Measurements from ENCODE around the gene PSMB10. TPM values are rescaled to one million over a fixed set of nuclear protein-coding genes. Genes with fewer than 3 reads are reported as not detected.

PSMB10 gene
- total RNA-seq, 1 donor from 2014 or later: 35.8 TPM

DNA sequence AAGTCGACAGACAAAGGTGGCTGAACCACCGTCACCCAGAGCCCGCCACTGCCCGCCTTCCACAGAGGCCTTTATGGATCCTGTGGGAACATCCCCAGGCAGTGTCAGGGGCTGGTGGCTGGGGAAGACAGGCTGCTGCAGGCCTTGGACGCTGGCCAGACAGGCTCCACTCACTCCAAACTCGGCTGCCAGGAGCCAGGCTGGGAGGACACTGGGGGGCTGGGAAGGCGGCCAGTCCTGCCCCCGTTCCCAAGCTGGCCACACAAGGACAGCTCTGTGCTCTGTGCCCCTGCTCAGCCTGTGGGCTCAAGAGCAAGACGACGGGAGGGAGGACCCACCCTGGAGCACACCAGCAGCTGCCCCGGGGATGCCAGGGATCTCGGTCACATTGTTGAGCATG lies 14.8 kb upstream of the PSMB10 start:
- Mint-ChIP-seq H3K27me3 (ENCODE audit: low read depth, unreplicated experiment) (no peaks in the 10 kb centered on the region), H3K4me1 (ENCODE audit: low read depth, unreplicated experiment) (no peaks in the 10 kb centered on the region), H3K36me3 (ENCODE audit: low read depth, unreplicated experiment) (peaks cover 15% of the 10 kb centered on the region), H3K27ac (ENCODE audit: unreplicated experiment) (no peak overlapping the region), H3K9me3 (ENCODE audit: unreplicated experiment) (no peaks in the 10 kb centered on the region), H3K4me3 (ENCODE audit: unreplicated experiment) (no peak overlapping the region)
- TF ChIP-seq EZH2 (IDR thresholded peaks at IDR 0.05; ENCODE audit: insufficient read depth, low read length): no peak
- TF ChIP-seq, protein P1, sequence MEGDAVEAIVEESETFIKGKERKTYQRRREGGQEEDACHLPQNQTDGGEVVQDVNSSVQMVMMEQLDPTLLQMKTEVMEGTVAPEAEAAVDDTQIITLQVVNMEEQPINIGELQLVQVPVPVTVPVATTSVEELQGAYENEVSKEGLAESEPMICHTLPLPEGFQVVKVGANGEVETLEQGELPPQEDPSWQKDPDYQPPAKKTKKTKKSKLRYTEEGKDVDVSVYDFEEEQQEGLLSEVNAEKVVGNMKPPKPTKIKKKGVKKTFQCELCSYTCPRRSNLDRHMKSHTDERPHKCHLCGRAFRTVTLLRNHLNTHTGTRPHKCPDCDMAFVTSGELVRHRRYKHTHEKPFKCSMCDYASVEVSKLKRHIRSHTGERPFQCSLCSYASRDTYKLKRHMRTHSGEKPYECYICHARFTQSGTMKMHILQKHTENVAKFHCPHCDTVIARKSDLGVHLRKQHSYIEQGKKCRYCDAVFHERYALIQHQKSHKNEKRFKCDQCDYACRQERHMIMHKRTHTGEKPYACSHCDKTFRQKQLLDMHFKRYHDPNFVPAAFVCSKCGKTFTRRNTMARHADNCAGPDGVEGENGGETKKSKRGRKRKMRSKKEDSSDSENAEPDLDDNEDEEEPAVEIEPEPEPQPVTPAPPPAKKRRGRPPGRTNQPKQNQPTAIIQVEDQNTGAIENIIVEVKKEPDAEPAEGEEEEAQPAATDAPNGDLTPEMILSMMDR (IDR thresholded peaks at IDR 0.05; ENCODE audit: insufficient read depth, low read depth, low read length): no peak
- DNase-seq (ENCODE audit: low read depth): no peak
- H3K79me2 ChIP-seq (ENCODE audit: insufficient read depth, low read length): peaks cover 7% of the 10 kb centered on the region
- H3K36me3 ChIP-seq (ENCODE audit: insufficient read depth, low read length): peaks cover 37% of the 10 kb centered on the region
- no peak overlapping the region for H3K9ac ChIP-seq (ENCODE audit: low read length)
- no peak overlapping the region for H3K4me3 ChIP-seq (ENCODE audit: insufficient read depth, low read depth, low read length)
- no peak overlapping the region for H3K27ac ChIP-seq (ENCODE audit: low read depth, low read length)
- H3K4me2 ChIP-seq (ENCODE audit: low read length): no peak overlapping the region
- no peak for FAIRE-seq
- no peaks in the 10 kb centered on the region for H3K9me3 ChIP-seq (ENCODE audit: insufficient read depth, low read depth, low read length)
- no peak overlapping the region for H2AFZ ChIP-seq (ENCODE audit: low read depth, low read length)
- no peaks in the 10 kb centered on the region for H3K27me3 ChIP-seq (ENCODE audit: insufficient read depth, low read length)
- H4K20me1 ChIP-seq (ENCODE audit: insufficient read depth, low read length): peaks cover 82% of the 10 kb centered on the region
- H3K4me1 ChIP-seq (ENCODE audit: insufficient read depth, low read length): no peaks in the 10 kb centered on the region

DNA sequence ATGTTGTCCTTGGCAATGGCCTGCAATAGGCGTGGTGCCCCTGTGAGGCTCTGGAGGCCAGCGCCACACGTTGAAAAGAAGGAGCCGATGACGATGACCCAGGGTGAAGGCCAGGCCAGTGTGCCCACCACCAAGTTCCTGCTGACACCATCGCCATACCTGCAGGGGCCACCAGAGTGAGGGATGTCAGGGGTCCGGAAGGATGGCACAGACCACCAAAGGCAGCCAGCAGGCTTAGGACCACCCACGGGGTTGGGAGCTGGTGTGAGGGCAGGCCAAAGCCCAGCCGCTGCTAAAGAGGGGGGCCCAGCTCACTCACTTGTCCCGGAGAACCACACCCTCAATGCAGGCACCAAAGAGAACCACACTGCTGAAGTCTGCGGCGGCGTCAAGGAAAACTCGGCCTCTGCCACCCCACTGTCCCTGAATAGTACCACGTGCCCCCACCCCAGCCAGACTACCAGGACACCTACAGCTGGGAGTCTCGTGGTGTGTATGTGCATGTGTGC lies 13.7 kb upstream of the PSMB10 start:
- H3K4me3 ChIP-seq (ENCODE audit: insufficient read depth, low read depth, low read length): no peak overlapping the region
- Mint-ChIP-seq H3K9me3 (ENCODE audit: unreplicated experiment) (no peaks in the 10 kb centered on the region), H3K27ac (ENCODE audit: unreplicated experiment) (no peak overlapping the region), H3K27me3 (ENCODE audit: low read depth, unreplicated experiment) (no peaks in the 10 kb centered on the region), H3K36me3 (ENCODE audit: low read depth, unreplicated experiment) (peaks cover 21% of the 10 kb centered on the region), H3K4me3 (ENCODE audit: unreplicated experiment) (no peak overlapping the region), H3K4me1 (ENCODE audit: low read depth, unreplicated experiment) (no peaks in the 10 kb centered on the region)
- no peak for FAIRE-seq
- H2AFZ ChIP-seq (ENCODE audit: low read depth, low read length): no peak overlapping the region
- peaks cover 44% of the 10 kb centered on the region for H3K36me3 ChIP-seq (ENCODE audit: insufficient read depth, low read length)
- no peaks in the 10 kb centered on the region for H3K27me3 ChIP-seq (ENCODE audit: insufficient read depth, low read length)
- H3K27ac ChIP-seq (ENCODE audit: low read depth, low read length): no peak overlapping the region
- DNase-seq (ENCODE audit: low read depth): no peak
- no peak overlapping the region for H3K4me2 ChIP-seq (ENCODE audit: low read length)
- no peak for TF ChIP-seq EZH2 (IDR thresholded peaks at IDR 0.05; ENCODE audit: insufficient read depth, low read length)
- TF ChIP-seq, protein P1 (IDR thresholded peaks at IDR 0.05; ENCODE audit: insufficient read depth, low read depth, low read length): no peak
- H3K4me1 ChIP-seq (ENCODE audit: insufficient read depth, low read length): peaks cover 7% of the 10 kb centered on the region
- no peaks in the 10 kb centered on the region for H3K9me3 ChIP-seq (ENCODE audit: insufficient read depth, low read depth, low read length)
- H3K9ac ChIP-seq (ENCODE audit: low read length): no peak overlapping the region
- H3K79me2 ChIP-seq (ENCODE audit: insufficient read depth, low read length): peaks cover 7% of the 10 kb centered on the region
- H4K20me1 ChIP-seq (ENCODE audit: insufficient read depth, low read length): peaks cover 87% of the 10 kb centered on the region

DNA sequence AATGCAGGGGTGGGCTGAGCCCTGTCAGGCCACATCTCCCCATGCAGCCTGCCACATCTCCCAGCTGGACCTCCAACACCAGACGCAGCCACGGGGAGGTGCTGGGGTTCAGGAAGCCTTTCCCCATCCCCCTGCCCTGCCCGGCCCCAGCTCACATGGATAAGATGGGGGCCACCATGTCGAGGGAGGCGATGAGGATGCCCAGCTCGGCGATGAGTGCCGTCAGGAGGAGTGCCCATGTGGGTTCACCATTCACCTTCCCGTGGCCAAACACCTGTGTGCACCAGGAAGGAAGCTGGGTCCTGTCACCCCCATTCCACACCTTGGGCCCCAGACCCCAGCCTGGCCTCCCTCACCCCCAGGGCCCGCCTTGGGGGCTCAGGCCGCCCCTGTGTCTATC lies 13.0 kb upstream of the PSMB10 start:
- Mint-ChIP-seq H3K27ac (ENCODE audit: unreplicated experiment) (no peak overlapping the region), H3K27me3 (ENCODE audit: low read depth, unreplicated experiment) (no peaks in the 10 kb centered on the region), H3K9me3 (ENCODE audit: unreplicated experiment) (no peaks in the 10 kb centered on the region), H3K4me3 (ENCODE audit: unreplicated experiment) (no peak overlapping the region), H3K36me3 (ENCODE audit: low read depth, unreplicated experiment) (peaks cover 14% of the 10 kb centered on the region), H3K4me1 (ENCODE audit: low read depth, unreplicated experiment) (no peaks in the 10 kb centered on the region)
- Histone ChIP-seq H3K79me2 (ENCODE audit: insufficient read depth, low read length) (peaks cover 10% of the 10 kb centered on the region), H2AFZ (ENCODE audit: low read depth, low read length) (no peak overlapping the region), H4K20me1 (ENCODE audit: insufficient read depth, low read length) (peaks cover 87% of the 10 kb centered on the region), H3K9me3 (ENCODE audit: insufficient read depth, low read depth, low read length) (no peaks in the 10 kb centered on the region), H3K4me2 (ENCODE audit: low read length) (no peak overlapping the region), H3K36me3 (ENCODE audit: insufficient read depth, low read length) (peaks cover 45% of the 10 kb centered on the region), H3K4me3 (ENCODE audit: insufficient read depth, low read depth, low read length) (no peak overlapping the region), H3K27ac (ENCODE audit: low read depth, low read length) (no peak overlapping the region), H3K27me3 (ENCODE audit: insufficient read depth, low read length) (no peaks in the 10 kb centered on the region), H3K4me1 (ENCODE audit: insufficient read depth, low read length) (peaks cover 9% of the 10 kb centered on the region), H3K9ac (ENCODE audit: low read length) (no peak overlapping the region)
- no peak for DNase-seq (ENCODE audit: low read depth)
- no peak for FAIRE-seq
- TF ChIP-seq EZH2 (IDR thresholded peaks at IDR 0.05; ENCODE audit: insufficient read depth, low read length): no peak
- TF ChIP-seq, protein P1 (IDR thresholded peaks at IDR 0.05; ENCODE audit: insufficient read depth, low read depth, low read length): no peak
